Breast epithelium (tissue), 4 donors: ENCODE results near the gene BTLA. TPM values are rescaled to one million over a fixed set of nuclear protein-coding genes. Genes with fewer than 3 reads are reported as not detected.

ENCODE experiments used
- DNase-seq, 2 donors: peaks; one replicate each; pipeline ENCODE4 v3.0.0-alpha.2; 2019; ENCODE audit warnings: low spot score in 2 of 2
- H3K27ac ChIP-seq, 2 donors: fragments of 200-600 bp; sonication (generic) in 1 of 2; one replicate each; pipeline ENCODE4 v1.5.1; 2016 to 2019; ENCODE audit warnings: mild to moderate bottlenecking in 1 of 2
- H3K27me3 ChIP-seq, 2 donors: fragments of 200-600 bp; sonication (generic) in 1 of 2; one replicate each; pipeline versions ENCODE4 v1.5.1 to v1.6.0; 2017 to 2019; ENCODE audit warnings: control low read depth in 1 of 2, mild to moderate bottlenecking in 1 of 2
- H3K36me3 ChIP-seq: fragments of 200-600 bp; one replicate; pipeline ENCODE4 v1.5.1; 2019
- H3K4me1 ChIP-seq, 2 donors: fragments of 200-600 bp; sonication (generic); one replicate each; pipeline ENCODE4 v1.5.1; 2016 to 2019; ENCODE audit warnings: control low read depth in 1 of 2
- H3K4me3 ChIP-seq, 3 donors: fragments of 200-600 bp; sonication (generic); 1 replicate in 2 of 3; 2 replicates in 1 of 3; pipeline ENCODE4 v1.5.1; 2016 to 2019; ENCODE audit warnings: mild to moderate bottlenecking in 3 of 3, moderate library complexity in 2 of 3
- H3K9me3 ChIP-seq, 2 donors: fragments of 200-600 bp; sonication (generic) in 1 of 2; one replicate each; pipeline ENCODE4 v1.5.1; 2016 to 2019; ENCODE audit warnings: control low read depth in 1 of 2
- CTCF ChIP-seq, 3 donors: fragments of 450-650 bp; IDR thresholded peaks; one replicate each; pipeline ENCODE4 v1.5.1; 2016 to 2017; ENCODE audit warnings: antibody characterized with exemption in 3 of 3, mild to moderate bottlenecking in 3 of 3, moderate library complexity in 3 of 3
- POLR2A ChIP-seq: fragments of 450-650 bp; IDR thresholded peaks from one replicate; pipeline ENCODE4 v1.6.1; 2016; ENCODE audit warnings: antibody characterized with exemption, mild to moderate bottlenecking, moderate library complexity
- POLR2AphosphoS5 ChIP-seq, 3 donors: sonication (generic); formaldehyde crosslinking; IDR thresholded peaks; one replicate each; pipeline ENCODE4 v1.6.1; 2017; ENCODE audit warnings: antibody characterized with exemption in 3 of 3
- intact Hi-C: fragments of 100-400 bp; cut with DNase I; formaldehyde crosslinking; loops from one replicate; pipeline ENCODE4 v1.15.1; 2023; ENCODE audit warnings: low total_unique reads
- total RNA-seq, 3 donors: library from RNA; depleted of rRNA; stranded (reverse); fragments of >200 nt; gene quantifications; one replicate each; pipeline ENCODE4 v1.1.0, GENCODE V29; 2016

Gene BTLA
- total RNA-seq, 3 donors from 2014 or later = 0.80 to 1.5 (median 0.98) TPM

GRCh38 chr3:112481302-112481721, 18.0 kb downstream of the BTLA start:
- Histone ChIP-seq H3K4me1 (no peaks in the 10 kb centered on the region), H3K27ac (no peak overlapping the region), H3K36me3 (no peaks in the 10 kb centered on the region), H3K4me3 (no peak overlapping the region), H3K27me3 (no peaks in the 10 kb centered on the region), H3K9me3 (no peaks in the 10 kb centered on the region)
- intact Hi-C loops = no loop called here
- TF ChIP-seq POLR2A (no peak), CTCF (IDR thresholded peaks at IDR 0.05) (no peak), POLR2AphosphoS5 (IDR thresholded peaks at IDR 0.05) (no peak)
- no peak for DNase-seq

GRCh38 chr3:112477891-112478290, 21.4 kb downstream of the BTLA start:
- Histone ChIP-seq H3K27ac (no peak overlapping the region), H3K36me3 (no peaks in the 10 kb centered on the region), H3K9me3 (no peaks in the 10 kb centered on the region), H3K27me3 (no peaks in the 10 kb centered on the region), H3K4me1 (no peaks in the 10 kb centered on the region), H3K4me3 (no peak overlapping the region)
- TF ChIP-seq POLR2A (no peak), POLR2AphosphoS5 (IDR thresholded peaks at IDR 0.05) (no peak), CTCF (IDR thresholded peaks at IDR 0.05) (no peak)
- no peak for DNase-seq
- intact Hi-C loops = no loop called here

- TF ChIP-seq POLR2AphosphoS5 (IDR thresholded peaks at IDR 0.05) = no peak
- TF ChIP-seq CTCF (IDR thresholded peaks at IDR 0.05) = no peak
- TF ChIP-seq POLR2A = no peak
- Histone ChIP-seq H3K27me3 (no peaks in the 10 kb centered on the region), H3K4me3 (no peak overlapping the region), H3K27ac (no peak overlapping the region), H3K36me3 (no peaks in the 10 kb centered on the region), H3K9me3 (no peaks in the 10 kb centered on the region), H3K4me1 (no peaks in the 10 kb centered on the region)
- no peak for DNase-seq
- intact Hi-C loops = no loop called here
Observed at GRCh38 chr3:112476346-112476745, 22.9 kb downstream of the BTLA start.

- H3K27ac ChIP-seq = no peak overlapping the region
- intact Hi-C loops = no loop called here
- DNase-seq = no peak
- no peak overlapping the region for H3K4me3 ChIP-seq
- no peaks in the 10 kb centered on the region for H3K4me1 ChIP-seq
- no peaks in the 10 kb centered on the region for H3K36me3 ChIP-seq
- TF ChIP-seq CTCF (IDR thresholded peaks at IDR 0.05) (no peak), POLR2AphosphoS5 (IDR thresholded peaks at IDR 0.05) (no peak), POLR2A (no peak)
- H3K27me3 ChIP-seq = no peaks in the 10 kb centered on the region
- H3K9me3 ChIP-seq = no peaks in the 10 kb centered on the region
Observed at GRCh38 chr3:112474796-112475195, 24.5 kb downstream of the BTLA start.

- Histone ChIP-seq H3K4me1 (no peaks in the 10 kb centered on the region), H3K4me3 (no peak overlapping the region), H3K36me3 (no peaks in the 10 kb centered on the region), H3K27me3 (no peaks in the 10 kb centered on the region), H3K27ac (no peak overlapping the region), H3K9me3 (no peaks in the 10 kb centered on the region)
- no peak for TF ChIP-seq POLR2AphosphoS5 (IDR thresholded peaks at IDR 0.05)
- TF ChIP-seq CTCF (IDR thresholded peaks at IDR 0.05) = no peak
- no peak for TF ChIP-seq POLR2A
- intact Hi-C loops = no loop called here
- DNase-seq = no peak
Observed at GRCh38 chr3:112472691-112473090, 26.6 kb downstream of the BTLA start.
